Transverse colon (tissue), 4 donors: ENCODE measurements around the gene MYO18B. TPM values are rescaled to one million over a fixed set of nuclear protein-coding genes. Genes with fewer than 3 reads are reported as not detected.

Experiments
- DNase-seq: peaks from one replicate; pipeline ENCODE4 v3.0.0-alpha.2; 2019
- H3K27ac ChIP-seq, 4 donors: fragments of 200-600 bp; sonication (generic); 2 replicates each; pipeline ENCODE4 v1.5.1; 2016 to 2018; ENCODE audit warnings: inconsistent platforms in 4 of 4
- H3K27me3 ChIP-seq: fragments of 200-600 bp; sonication (generic); 2 replicates; pipeline ENCODE4 v1.5.1; 2017; ENCODE audit warnings: inconsistent platforms
- H3K36me3 ChIP-seq, 4 donors: fragments of 200-600 bp; sonication (generic); 2 replicates each; pipeline ENCODE4 v1.5.1; 2017 to 2019; ENCODE audit warnings: inconsistent platforms in 4 of 4
- H3K4me1 ChIP-seq, 4 donors: fragments of 200-600 bp; sonication (generic); 2 replicates each; pipeline ENCODE4 v1.5.1; 2017 to 2020; ENCODE audit warnings: inconsistent platforms in 4 of 4
- H3K4me3 ChIP-seq, 4 donors: fragments of 200-600 bp; sonication (generic); 1 replicate in 1 of 4; 2 replicates in 3 of 4; pipeline versions ENCODE4 v1.5.1 to v1.6.1; 2017 to 2019; ENCODE audit warnings: inconsistent platforms in 4 of 4
- H3K9me3 ChIP-seq, 2 donors: fragments of 200-600 bp; sonication (generic); 2 replicates each; pipeline ENCODE4 v1.5.1; 2017 to 2019; ENCODE audit warnings: inconsistent platforms in 2 of 2
- EP300 ChIP-seq: sonication (generic); formaldehyde crosslinking; IDR thresholded peaks from one replicate; pipeline ENCODE4 v1.6.1; 2017; ENCODE audit warnings: antibody characterized with exemption, low read depth
- POLR2A ChIP-seq: fragments of 450-650 bp; IDR thresholded peaks from one replicate; pipeline ENCODE4 v1.6.1; 2016; ENCODE audit warnings: antibody characterized with exemption, mild to moderate bottlenecking, moderate library complexity
- POLR2AphosphoS5 ChIP-seq, 3 donors: sonication (generic); formaldehyde crosslinking; IDR thresholded peaks; one replicate each; pipeline ENCODE4 v1.6.1; 2016; ENCODE audit warnings: antibody characterized with exemption in 3 of 3
- WGBS, 2 donors: methylation state at CpG; one replicate each; pipeline ENCODE4 v1.1.5; 2018; ENCODE audit warnings: low coverage in 1 of 2; 5-methylcytosine and 5-hydroxymethylcytosine counted together
- in situ Hi-C, 4 donors: fragments of 200-750 bp; cut with MboI; loops; one replicate each; pipeline versions ENCODE4 v1.15.0 to v1.15.1; 2017; ENCODE audit warnings: low sequenced_read_pairs in 3 of 4, low pct_ligation_motif_present in 1 of 4, low pct_unique_long_range_greater_than_20kb in 1 of 4
- intact Hi-C: fragments of 100-400 bp; cut with DNase I; formaldehyde crosslinking; loops from one replicate; pipeline ENCODE4 v1.15.1; 2023; ENCODE audit warnings: low total_unique reads
- total RNA-seq, 4 donors: library from RNA; depleted of rRNA; stranded (reverse); fragments of >200 nt; gene quantifications; one replicate each; pipeline ENCODE4 v1.1.0, GENCODE V29; 2016
- TF ChIP-seq, protein P1 (sequence below), 5 experiments: fragments of 200-600 bp in 3 of 5; fragments of 450-650 bp in 2 of 5; sonication (generic) in 3 of 5; IDR thresholded peaks; 1 replicate in 2 of 5; 2 replicates in 3 of 5; pipeline ENCODE4 v1.5.1; 2016 to 2017; ENCODE audit warnings: antibody characterized with exemption in 5 of 5, inconsistent platforms in 3 of 5, mild to moderate bottlenecking in 2 of 5, moderate library complexity in 1 of 5

MYO18B gene
- total RNA-seq, 4 donors from 2014 or later, result 0.27 TPM; not detected in 3

GRCh38 chr22:26035523-26035922, 293.5 kb downstream of the MYO18B start:
- H3K27ac ChIP-seq, result no peak overlapping the region
- DNase-seq, result no peak
- 83% methylated on average over 3 of the region's 3 CpGs; no CpG with 5 or more reads in 1 of the 2 donors for WGBS, 2 donors
- no peak for TF ChIP-seq POLR2A
- no peaks in the 10 kb centered on the region for H3K36me3 ChIP-seq
- H3K27me3 ChIP-seq, result no peaks in the 10 kb centered on the region
- H3K4me1 ChIP-seq, result no peaks in the 10 kb centered on the region
- in situ Hi-C loops (no loop called here), intact Hi-C loops (no loop called here)
- no peaks in the 10 kb centered on the region for H3K9me3 ChIP-seq
- no peak overlapping the region for H3K4me3 ChIP-seq

GRCh38 chr22:26038365-26038764, 296.4 kb downstream of the MYO18B start:
- TF ChIP-seq, protein P1, sequence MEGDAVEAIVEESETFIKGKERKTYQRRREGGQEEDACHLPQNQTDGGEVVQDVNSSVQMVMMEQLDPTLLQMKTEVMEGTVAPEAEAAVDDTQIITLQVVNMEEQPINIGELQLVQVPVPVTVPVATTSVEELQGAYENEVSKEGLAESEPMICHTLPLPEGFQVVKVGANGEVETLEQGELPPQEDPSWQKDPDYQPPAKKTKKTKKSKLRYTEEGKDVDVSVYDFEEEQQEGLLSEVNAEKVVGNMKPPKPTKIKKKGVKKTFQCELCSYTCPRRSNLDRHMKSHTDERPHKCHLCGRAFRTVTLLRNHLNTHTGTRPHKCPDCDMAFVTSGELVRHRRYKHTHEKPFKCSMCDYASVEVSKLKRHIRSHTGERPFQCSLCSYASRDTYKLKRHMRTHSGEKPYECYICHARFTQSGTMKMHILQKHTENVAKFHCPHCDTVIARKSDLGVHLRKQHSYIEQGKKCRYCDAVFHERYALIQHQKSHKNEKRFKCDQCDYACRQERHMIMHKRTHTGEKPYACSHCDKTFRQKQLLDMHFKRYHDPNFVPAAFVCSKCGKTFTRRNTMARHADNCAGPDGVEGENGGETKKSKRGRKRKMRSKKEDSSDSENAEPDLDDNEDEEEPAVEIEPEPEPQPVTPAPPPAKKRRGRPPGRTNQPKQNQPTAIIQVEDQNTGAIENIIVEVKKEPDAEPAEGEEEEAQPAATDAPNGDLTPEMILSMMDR (IDR thresholded peaks at IDR 0.05), result no peak
- TF ChIP-seq POLR2A (no peak), POLR2AphosphoS5 (IDR thresholded peaks at IDR 0.05) (no peak), EP300 (no peak)
- H3K9me3 ChIP-seq, result no peaks in the 10 kb centered on the region
- no peak overlapping the region for H3K4me3 ChIP-seq
- no peaks in the 10 kb centered on the region for H3K4me1 ChIP-seq
- H3K27me3 ChIP-seq, result no peaks in the 10 kb centered on the region
- in situ Hi-C loops, result no loop called here
- 0 to 17% methylated on average over 1 to 4 of the region's 4 CpGs for WGBS, 2 donors
- no peaks in the 10 kb centered on the region for H3K36me3 ChIP-seq
- H3K27ac ChIP-seq, result no peak overlapping the region
- no peak for DNase-seq
- intact Hi-C loops, result no loop called here

GRCh38 chr22:26041931-26042330, 299.9 kb downstream of the MYO18B start:
- 62% methylated on average over 4 of the region's 4 CpGs; no CpG with 5 or more reads in 1 of the 2 donors for WGBS, 2 donors
- TF ChIP-seq, protein P1 (IDR thresholded peaks at IDR 0.05), result no peak
- TF ChIP-seq EP300, result no peak
- TF ChIP-seq POLR2A, result no peak
- no peak for TF ChIP-seq POLR2AphosphoS5 (IDR thresholded peaks at IDR 0.05)
- no peak overlapping the region for H3K4me3 ChIP-seq
- H3K36me3 ChIP-seq, result no peaks in the 10 kb centered on the region
- H3K9me3 ChIP-seq, result no peaks in the 10 kb centered on the region
- in situ Hi-C loops (no loop called here), intact Hi-C loops (no loop called here)
- no peaks in the 10 kb centered on the region for H3K27me3 ChIP-seq
- DNase-seq, result no peak
- no peak overlapping the region for H3K27ac ChIP-seq
- H3K4me1 ChIP-seq, result no peaks in the 10 kb centered on the region

- Histone ChIP-seq H3K27me3 (peaks cover under 1% of the 10 kb centered on the region), H3K9me3 (no peaks in the 10 kb centered on the region), H3K27ac (no peak overlapping the region), H3K36me3 (no peaks in the 10 kb centered on the region), H3K4me3 (no peak overlapping the region), H3K4me1 (no peaks in the 10 kb centered on the region)
- TF ChIP-seq POLR2AphosphoS5 (IDR thresholded peaks at IDR 0.05) (no peak), POLR2A (no peak), EP300 (no peak)
- TF ChIP-seq, protein P1 (IDR thresholded peaks at IDR 0.05), result no peak
- in situ Hi-C loops (no loop called here), intact Hi-C loops (no loop called here)
- WGBS, 2 donors, result 42 to 46% methylated on average over 2 of the region's 2 CpGs
- no peak for DNase-seq
Observed at GRCh38 chr22:26043031-26043430, 301.0 kb downstream of the MYO18B start.

DNA sequence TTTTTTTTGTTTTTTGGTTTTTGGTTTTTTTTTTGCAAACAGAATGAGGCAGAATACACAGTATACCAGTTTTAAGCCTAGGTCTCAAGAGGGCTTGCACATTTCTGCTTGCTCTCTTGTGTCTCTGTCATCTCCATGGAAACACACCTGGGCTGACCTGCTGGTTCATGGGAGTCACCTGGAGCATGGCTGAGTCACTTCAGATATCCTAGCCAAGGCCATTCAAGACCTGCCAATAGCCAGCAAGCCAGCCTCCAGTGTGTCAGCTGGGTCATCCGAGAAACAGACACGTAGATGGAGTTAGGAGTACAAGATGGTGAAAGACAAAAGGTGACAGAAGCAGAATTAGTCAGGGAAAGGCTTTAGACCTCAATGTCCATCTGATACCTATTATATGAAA, 303.1 kb downstream of the MYO18B start:
- in situ Hi-C loops, result no loop called here
- Histone ChIP-seq H3K27me3 (peaks cover 10% of the 10 kb centered on the region), H3K36me3 (no peaks in the 10 kb centered on the region), H3K4me3 (no peak overlapping the region), H3K4me1 (no peaks in the 10 kb centered on the region), H3K27ac (no peak overlapping the region), H3K9me3 (no peaks in the 10 kb centered on the region)
- WGBS, 2 donors, result 87 to 88% methylated on average over 2 of the region's 2 CpGs
- DNase-seq, result no peak
- intact Hi-C loops, result no loop called here
- TF ChIP-seq POLR2A (no peak), EP300 (no peak), POLR2AphosphoS5 (IDR thresholded peaks at IDR 0.05) (no peak)
- TF ChIP-seq, protein P1 (IDR thresholded peaks at IDR 0.05), result no peak
